ENCODE measurements around the gene TP53INP2. TPM values are rescaled to one million over a fixed set of nuclear protein-coding genes. Genes with fewer than 3 reads are reported as not detected.

The TP53INP2 gene
- total and polyA plus RNA-seq, 2 donors (not counting 3 experiments of a cell fraction or from before 2014, with no cell fraction given) = 18.3 to 30.5 TPM

GRCh38 chr20:34744847-34745246, 40.7 kb downstream of the TP53INP2 start:
- FAIRE-seq = no peak
- dilution Hi-C loops (cut with MboI; ENCODE audit: extremely low pct_ligation_motif_present, low sequenced_read_pairs) = no loop called here
- BruUV-seq (replicated peaks) = no TSS peak

More at GRCh38 chr20:34744847-34745246, 40.7 kb downstream of the TP53INP2 start:
- Histone ChIP-seq H3K36me3 (ENCODE audit: control insufficient read depth in 2 of 2, extremely low read depth in 1 of 2, insufficient read depth in 2 of 2, low read length in 2 of 2) (peaks cover 13 to 23% of the 10 kb centered on the region in 2 experiments), H3K4me3 (replicated peaks in 1 of 3; ENCODE audit: insufficient read depth in 1 of 3, low read depth in 1 of 3, low read length in 3 of 3) (no peak overlapping the region), H3K4me2 (ENCODE audit: insufficient read depth, low read length) (no peak overlapping the region), H4K20me1 (replicated peaks; ENCODE audit: control insufficient read depth, extremely low read depth, insufficient read depth, low read length) (no peaks in the 10 kb centered on the region), H3K9me1 (replicated peaks; ENCODE audit: control insufficient read depth, extremely low read depth, insufficient read depth, low read length) (no peaks in the 10 kb centered on the region), H3K9me3 (replicated peaks; ENCODE audit: control insufficient read depth, insufficient read depth, low read length) (no peaks in the 10 kb centered on the region), H3K4me1 (ENCODE audit: control insufficient read depth, extremely low read depth, insufficient read depth, low read length) (no peaks in the 10 kb centered on the region), H3K9ac (replicated peaks; ENCODE audit: extremely low read depth, insufficient read depth, low read length) (no peak overlapping the region), H3K27ac (ENCODE audit: insufficient read depth, low read depth, low read length) (no peak overlapping the region), H3K27me3 (ENCODE audit: control insufficient read depth in 2 of 2, insufficient read depth in 2 of 2, low read length in 2 of 2) (no peaks in the 10 kb centered on the region), H2AFZ (ENCODE audit: low read depth, low read length) (no peak overlapping the region), H3K79me2 (ENCODE audit: control insufficient read depth, insufficient read depth, low read length) (no peaks in the 10 kb centered on the region)
- TF ChIP-seq POLR2A (IDR thresholded peaks at IDR 0.05; ENCODE audit: low read depth, low read length) (no peak), POLR2AphosphoS5 (IDR thresholded peaks at IDR 0.05; ENCODE audit: insufficient read depth, low read depth, low read length) (no peak), FOS (IDR thresholded peaks at IDR 0.05; ENCODE audit: borderline replicate concordance, insufficient read depth, low read length) (no peak), MYC (IDR thresholded peaks at IDR 0.05; ENCODE audit: low read depth, low read length) (no peak), JUN (IDR thresholded peaks at IDR 0.05; ENCODE audit: borderline replicate concordance, insufficient read depth, insufficient read length, low read depth) (no peak), CTCF (IDR thresholded peaks at IDR 0.05; ENCODE audit: extremely low read depth in 1 of 2, insufficient read depth in 1 of 2, low read depth in 1 of 2, low read length in 2 of 2) (no peak), GATA2 (IDR thresholded peaks at IDR 0.05; ENCODE audit: insufficient read depth, insufficient read length, low read depth, low read length) (no peak), MAX (IDR thresholded peaks at IDR 0.05; ENCODE audit: insufficient read depth, insufficient read length) (no peak), EZH2 (IDR thresholded peaks at IDR 0.05; ENCODE audit: borderline replicate concordance, low read depth, low read length, severe bottlenecking) (no peak)
- DNase-seq (ENCODE audit: low read depth, low spot score) = no peak
- intact Hi-C loops (cut with micrococcal nuclease) = no loop called here
- ChIA-PET POLR2A (no interaction called here), CTCF (interaction anchor here (1.2 to 4.1 kb wide), 2 partner anchors 25 kb away, joined by 4 to 27 read pairs; no protein-coding TSS in a partner anchor)
